ENCODE data around the gene ORAI1.

GRCh38 chr12:121608301-121608700, 18.0 kb upstream of the ORAI1 start:
- TF ChIP-seq POLR2AphosphoS5 (IDR thresholded peaks at IDR 0.05) (no peak), EP300 (IDR thresholded peaks at IDR 0.05) (no peak), POLR2A (IDR thresholded peaks at IDR 0.05; ENCODE audit: low read depth) (no peak), CTCF (IDR thresholded peaks at IDR 0.05) (no peak)
